Measurements from ENCODE around the gene CREM. TPM values are rescaled to one million over a fixed set of nuclear protein-coding genes. Genes with fewer than 3 reads are reported as not detected.

CREM gene
- total and polyA plus RNA-seq, 2 of the 8 experiments (the other 6 are each of a cell fraction or from before 2014, with no cell fraction given), result 18.7 to 21.9 TPM

GRCh38 chr10:35150308-35150707 is 23.7 kb downstream of the CREM start:
- Histone ChIP-seq H3K36me3 (ENCODE audit: control insufficient read depth in 2 of 4, insufficient read depth in 4 of 4, low read length in 3 of 4) (no peaks in the 10 kb centered on the region), H2BK5ac (ENCODE audit: low read depth, low read length) (no peak overlapping the region)
- POLR2A ChIA-PET (ENCODE audit: partially characterized antibody), result interaction anchor here (0.6 to 0.7 kb wide), 2 partner anchors 34 to 60 kb away, joined by 3 read pairs; no protein-coding TSS in a partner anchor
- TF ChIP-seq MAX (IDR thresholded peaks at IDR 0.05) (no peak), JUND (IDR thresholded peaks at IDR 0.05; ENCODE audit: low read length) (no peak), TCF12 (IDR thresholded peaks at IDR 0.05; ENCODE audit: low read depth, low read length) (no peak), JUN (IDR thresholded peaks at IDR 0.05; ENCODE audit: low read depth, low read length) (no peak), CHD2 (IDR thresholded peaks at IDR 0.05; ENCODE audit: low read length) (no peak), BACH1 (IDR thresholded peaks at IDR 0.05; ENCODE audit: low read length) (no peak), RNF2 (IDR thresholded peaks at IDR 0.05; ENCODE audit: borderline replicate concordance, low read depth, low read length, missing control alignments, poor library complexity, severe bottlenecking) (no peak), EP300 (IDR thresholded peaks at IDR 0.05; ENCODE audit: borderline replicate concordance in 1 of 2, low read depth in 2 of 2, low read length in 2 of 2) (no peak), CREB1 (IDR thresholded peaks at IDR 0.05) (no peak), SP2 (IDR thresholded peaks at IDR 0.05; ENCODE audit: low read length) (no peak), CBX5 (IDR thresholded peaks at IDR 0.05; ENCODE audit: low read depth, low read length) (no peak), POLR2A (IDR thresholded peaks at IDR 0.05; ENCODE audit: control extremely low read depth in 1 of 2, low read depth in 2 of 2, low read length in 2 of 2) (no peak)

More at GRCh38 chr10:35150308-35150707, 23.7 kb downstream of the CREM start:
- H3K23ac ChIP-seq (ENCODE audit: insufficient read length), result no peak overlapping the region
- no peaks in the 10 kb centered on the region for H3K9me3 ChIP-seq (ENCODE audit: insufficient read depth in 2 of 2, low read depth in 1 of 2, low read length in 1 of 2)
- no peak overlapping the region for H2AK5ac ChIP-seq (ENCODE audit: low read depth, low read length)
- H3K4me3 ChIP-seq (ENCODE audit: extremely low read depth in 1 of 4, insufficient read depth in 2 of 4, low read depth in 3 of 4, low read length in 4 of 4), result no peak overlapping the region
- no peaks in the 10 kb centered on the region for H3K23me2 ChIP-seq (ENCODE audit: low read depth, low read length)
- H4K20me1 ChIP-seq (replicated peaks in 1 of 2; ENCODE audit: control insufficient read depth in 1 of 2, insufficient read depth in 2 of 2, low read length in 2 of 2), result no peaks in the 10 kb centered on the region
- H4K5ac ChIP-seq (ENCODE audit: insufficient read length, low read depth, low read length), result no peak overlapping the region
- H3K18ac ChIP-seq (ENCODE audit: extremely low read depth, low read length), result no peak overlapping the region
- 95% methylated on average over 6 of the region's 6 CpGs; no CpG with 5 or more reads in 1 of the 2 experiments for WGBS, 2 experiments (ENCODE audit: extremely low coverage in 1 of 2, insufficient coverage in 1 of 2, insufficient read length in 1 of 2, insufficient replicate concordance in 2 of 2, low coverage in 1 of 2, low lambda C conversion rate in 2 of 2, missing lambda C conversion rate in 1 of 2)
- no peak overlapping the region for H4K91ac ChIP-seq (replicated peaks; ENCODE audit: insufficient read length, low read length)
- H3K14ac ChIP-seq (ENCODE audit: insufficient read length), result no peak overlapping the region
- no peak overlapping the region for H3K4ac ChIP-seq (replicated peaks; ENCODE audit: insufficient read length, low read depth, low read length)
- no peak overlapping the region for H2BK12ac ChIP-seq (ENCODE audit: low read depth, low read length)
- DNase-seq (ENCODE audit: low read depth in 1 of 2, low spot score in 2 of 2) (no peak), FAIRE-seq (no peak)
- H3K79me2 ChIP-seq (ENCODE audit: control insufficient read depth in 1 of 2, insufficient read depth in 2 of 2, low read length in 2 of 2), result no peaks in the 10 kb centered on the region
- no peak overlapping the region for H2BK20ac ChIP-seq (ENCODE audit: low read length)
- H3K9ac ChIP-seq (replicated peaks in 1 of 4; ENCODE audit: extremely low read depth in 1 of 4, low read depth in 3 of 4, low read length in 3 of 4), result no peak overlapping the region
- no peaks in the 10 kb centered on the region for H3K79me1 ChIP-seq (ENCODE audit: low read depth, low read length)
- no peak overlapping the region for H3K27ac ChIP-seq (ENCODE audit: low read depth, low read length)
- H2AFZ ChIP-seq (ENCODE audit: low read length), result no peak overlapping the region
- H3K56ac ChIP-seq (replicated peaks; ENCODE audit: insufficient read length, low read depth, low read length), result no peak overlapping the region
- no peak overlapping the region for H2BK120ac ChIP-seq (replicated peaks; ENCODE audit: low read depth, low read length)
- H3K27me3 ChIP-seq (replicated peaks in 1 of 4; ENCODE audit: control insufficient read depth in 3 of 4, extremely low read depth in 1 of 4, insufficient read depth in 3 of 4, low read length in 3 of 4), result no peaks in the 10 kb centered on the region
- CTCF ChIA-PET (ENCODE audit: partially characterized antibody), result interaction anchor here (0.7 to 1.5 kb wide), 3 partner anchors 45 to 363 kb away, joined by 3 to 8 read pairs (median 3); no protein-coding TSS in a partner anchor
- peaks cover 0 to 3% (median 2%) of the 10 kb centered on the region in 4 experiments; a peak in 3 of 7 replicates for H3K4me1 ChIP-seq (replicated peaks in 1 of 4; ENCODE audit: control insufficient read depth in 3 of 4, insufficient read depth in 4 of 4, low read length in 3 of 4)
- H3K4me2 ChIP-seq (ENCODE audit: insufficient read depth in 1 of 2, low read depth in 2 of 2, low read length in 2 of 2), result no peak overlapping the region
- no peak overlapping the region for H4K8ac ChIP-seq (ENCODE audit: extremely low read depth, insufficient read depth, low read length)
- no peak overlapping the region for H2BK15ac ChIP-seq (ENCODE audit: low read length)
